ENCODE data around the gene P2RX2. TPM values are rescaled to one million over a fixed set of nuclear protein-coding genes. Genes with fewer than 3 reads are reported as not detected.

P2RX2 gene
- total and polyA plus RNA-seq, 3 donors from 2014 or later, result 2.2 to 3.0 (median 2.7) TPM

- Histone ChIP-seq H3K4me1 (peaks cover 7% of the 10 kb centered on the region), H3K36me3 (ENCODE audit: low read depth, missing control alignments) (no peaks in the 10 kb centered on the region), H3K9me3 (no peaks in the 10 kb centered on the region), H3K27ac (no peak overlapping the region), H3K4me3 (no peak overlapping the region), H3K27me3 (no peaks in the 10 kb centered on the region)
- WGBS, 2 donors, result 95 to 100% methylated on average over 7 to 39 of the region's 39 CpGs
- intact Hi-C loops (cut with DNase I; ENCODE audit: low total_unique reads), result no loop called here
- TF ChIP-seq CTCF (IDR thresholded peaks at IDR 0.05) (no peak), POLR2A (IDR thresholded peaks at IDR 0.05) (no peak)
- DNase-seq, result no peak
These were observed 44.1 kb upstream of the P2RX2 start for GRCh38 chr12:132574271-132574996.

GRCh38 chr12:132575661-132576060, 42.9 kb upstream of the P2RX2 start:
- no peak overlapping the region for H3K4me3 ChIP-seq
- no peaks in the 10 kb centered on the region for H3K9me3 ChIP-seq
- intact Hi-C loops (cut with DNase I; ENCODE audit: low total_unique reads), result no loop called here
- DNase-seq, result no peak
- 90 to 95% methylated on average over 4 to 11 of the region's 11 CpGs for WGBS, 2 donors
- no peaks in the 10 kb centered on the region for H3K27me3 ChIP-seq
- TF ChIP-seq CTCF (IDR thresholded peaks at IDR 0.05), result no peak
- no peak for TF ChIP-seq POLR2A (IDR thresholded peaks at IDR 0.05)
- H3K36me3 ChIP-seq (ENCODE audit: low read depth, missing control alignments), result no peaks in the 10 kb centered on the region
- H3K4me1 ChIP-seq, result peaks cover 7% of the 10 kb centered on the region
- no peak overlapping the region for H3K27ac ChIP-seq

- 92 to 94% methylated on average over 11 to 12 of the region's 12 CpGs for WGBS, 2 donors
- Histone ChIP-seq H3K27me3 (no peaks in the 10 kb centered on the region), H3K9me3 (no peaks in the 10 kb centered on the region), H3K4me1 (peaks cover 7% of the 10 kb centered on the region), H3K4me3 (no peak overlapping the region), H3K27ac (no peak overlapping the region), H3K36me3 (ENCODE audit: low read depth, missing control alignments) (no peaks in the 10 kb centered on the region)
- DNase-seq, result no peak
- no peak for TF ChIP-seq POLR2A (IDR thresholded peaks at IDR 0.05)
- no peak for TF ChIP-seq CTCF (IDR thresholded peaks at IDR 0.05)
- intact Hi-C loops (cut with DNase I; ENCODE audit: low total_unique reads), result no loop called here
These were observed 41.9 kb upstream of the P2RX2 start for GRCh38 chr12:132576701-132577100.

DNA sequence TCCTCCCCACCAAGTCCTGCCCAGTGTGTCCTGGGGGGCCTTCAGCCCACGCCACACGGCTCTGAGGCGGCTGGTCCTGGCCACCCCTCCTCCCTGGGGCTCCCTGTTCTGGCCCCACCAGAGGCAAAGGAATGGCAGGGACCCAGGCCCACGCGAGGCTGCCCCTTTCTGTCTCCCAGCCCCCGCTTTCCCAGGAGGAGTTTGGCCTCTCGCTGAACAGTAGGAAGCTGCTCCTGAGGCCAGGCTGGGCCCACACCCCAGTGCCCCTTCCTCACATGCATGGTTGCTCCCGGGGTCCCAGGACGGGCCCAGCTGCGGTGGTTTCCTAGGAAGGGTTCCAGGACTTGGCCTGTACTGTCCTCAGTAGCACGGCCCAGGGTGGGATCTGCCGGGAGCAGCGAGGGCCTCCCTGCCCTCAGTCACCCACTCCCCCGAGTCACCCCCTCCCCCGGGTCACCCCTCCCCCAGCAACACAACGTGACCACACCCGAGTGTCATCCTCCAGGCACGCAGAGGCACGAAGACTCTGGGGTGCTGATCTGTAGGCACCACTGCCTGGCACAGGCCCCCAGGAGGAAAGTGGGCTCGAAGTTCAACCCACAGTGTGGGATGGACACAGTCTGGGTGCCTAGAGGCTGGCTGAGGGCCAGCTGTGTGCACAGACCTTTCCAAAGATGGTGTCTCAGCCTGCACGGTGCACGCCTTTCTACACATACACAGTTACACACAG, 41.2 kb upstream of the P2RX2 start:
- no peak for DNase-seq

More for the DNA sequence above, 41.2 kb upstream of the P2RX2 start:
- Histone ChIP-seq H3K27me3 (no peaks in the 10 kb centered on the region), H3K9me3 (no peaks in the 10 kb centered on the region), H3K36me3 (ENCODE audit: low read depth, missing control alignments) (no peaks in the 10 kb centered on the region), H3K27ac (no peak overlapping the region), H3K4me1 (peaks cover 6% of the 10 kb centered on the region), H3K4me3 (no peak overlapping the region)
- intact Hi-C loops (cut with DNase I; ENCODE audit: low total_unique reads), result no loop called here
- TF ChIP-seq POLR2A (IDR thresholded peaks at IDR 0.05) (no peak), CTCF (IDR thresholded peaks at IDR 0.05) (no peak)
- WGBS, 2 donors, result 78 to 86% methylated on average over 5 to 22 of the region's 22 CpGs
